Measurements from ENCODE around the gene SGPP2.

DNA sequence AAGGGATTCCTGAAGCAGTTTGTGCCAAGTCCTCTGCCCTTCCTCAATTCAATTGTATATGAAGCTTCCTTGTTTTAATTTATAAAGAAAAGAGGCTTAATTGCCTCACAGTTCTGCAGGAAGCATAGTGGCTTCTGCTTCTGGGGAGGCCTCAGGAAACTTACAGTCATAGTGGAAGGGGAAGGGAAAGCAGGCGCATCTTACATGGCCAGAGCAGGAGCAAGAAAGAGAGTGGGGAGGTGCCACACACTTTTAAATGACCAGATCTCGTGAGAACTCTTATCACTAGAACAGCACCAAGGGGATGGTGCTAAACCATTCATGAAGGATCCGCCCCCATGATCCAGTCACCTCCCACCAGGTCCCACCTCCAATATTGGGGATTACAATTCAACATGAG is 114.2 kb downstream of the SGPP2 start:
- TF ChIP-seq, protein P1, sequence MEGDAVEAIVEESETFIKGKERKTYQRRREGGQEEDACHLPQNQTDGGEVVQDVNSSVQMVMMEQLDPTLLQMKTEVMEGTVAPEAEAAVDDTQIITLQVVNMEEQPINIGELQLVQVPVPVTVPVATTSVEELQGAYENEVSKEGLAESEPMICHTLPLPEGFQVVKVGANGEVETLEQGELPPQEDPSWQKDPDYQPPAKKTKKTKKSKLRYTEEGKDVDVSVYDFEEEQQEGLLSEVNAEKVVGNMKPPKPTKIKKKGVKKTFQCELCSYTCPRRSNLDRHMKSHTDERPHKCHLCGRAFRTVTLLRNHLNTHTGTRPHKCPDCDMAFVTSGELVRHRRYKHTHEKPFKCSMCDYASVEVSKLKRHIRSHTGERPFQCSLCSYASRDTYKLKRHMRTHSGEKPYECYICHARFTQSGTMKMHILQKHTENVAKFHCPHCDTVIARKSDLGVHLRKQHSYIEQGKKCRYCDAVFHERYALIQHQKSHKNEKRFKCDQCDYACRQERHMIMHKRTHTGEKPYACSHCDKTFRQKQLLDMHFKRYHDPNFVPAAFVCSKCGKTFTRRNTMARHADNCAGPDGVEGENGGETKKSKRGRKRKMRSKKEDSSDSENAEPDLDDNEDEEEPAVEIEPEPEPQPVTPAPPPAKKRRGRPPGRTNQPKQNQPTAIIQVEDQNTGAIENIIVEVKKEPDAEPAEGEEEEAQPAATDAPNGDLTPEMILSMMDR (conservative IDR thresholded peaks at IDR 0.05 in 1 of 2, IDR thresholded peaks at IDR 0.05 in 1 of 2; ENCODE audit: extremely low read depth in 1 of 2, insufficient read depth in 1 of 2, low read depth in 1 of 2, low read length in 2 of 2): no peak
- TF ChIP-seq EZH2 (IDR thresholded peaks at IDR 0.05; ENCODE audit: borderline replicate concordance, low read length): no peak

Data from mammary epithelial cell (primary cell).